Islet of Langerhans (tissue), 1 donor: ENCODE results near the gene HLTF.

Experiments used
- FAIRE-seq: peaks from one replicate; lab custom pipeline; 2011; peaks lifted over from hg19 to GRCh38; lab: Jason Lieb, UNC

The HLTF gene

DNA sequence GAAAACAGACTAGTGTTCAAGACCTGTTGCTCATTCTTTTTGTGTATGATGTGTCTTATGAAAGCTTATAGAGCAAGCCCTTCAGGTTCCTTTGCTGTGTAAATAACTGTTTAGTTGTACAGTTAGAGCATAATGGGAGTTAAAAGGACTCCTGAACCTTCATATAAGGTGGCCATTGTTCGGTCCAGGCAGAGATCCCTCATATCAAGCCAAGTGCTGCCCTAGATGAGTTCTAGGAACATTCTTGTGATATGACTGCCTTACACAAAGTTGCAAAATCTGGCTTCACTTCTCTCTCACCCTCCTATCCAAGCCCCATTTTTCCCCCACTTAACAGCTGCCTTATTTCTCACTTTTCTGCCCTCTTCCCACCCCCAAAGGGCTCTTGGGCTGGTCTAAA, 68.1 kb downstream of the HLTF start:
- no peak for FAIRE-seq

DNA sequence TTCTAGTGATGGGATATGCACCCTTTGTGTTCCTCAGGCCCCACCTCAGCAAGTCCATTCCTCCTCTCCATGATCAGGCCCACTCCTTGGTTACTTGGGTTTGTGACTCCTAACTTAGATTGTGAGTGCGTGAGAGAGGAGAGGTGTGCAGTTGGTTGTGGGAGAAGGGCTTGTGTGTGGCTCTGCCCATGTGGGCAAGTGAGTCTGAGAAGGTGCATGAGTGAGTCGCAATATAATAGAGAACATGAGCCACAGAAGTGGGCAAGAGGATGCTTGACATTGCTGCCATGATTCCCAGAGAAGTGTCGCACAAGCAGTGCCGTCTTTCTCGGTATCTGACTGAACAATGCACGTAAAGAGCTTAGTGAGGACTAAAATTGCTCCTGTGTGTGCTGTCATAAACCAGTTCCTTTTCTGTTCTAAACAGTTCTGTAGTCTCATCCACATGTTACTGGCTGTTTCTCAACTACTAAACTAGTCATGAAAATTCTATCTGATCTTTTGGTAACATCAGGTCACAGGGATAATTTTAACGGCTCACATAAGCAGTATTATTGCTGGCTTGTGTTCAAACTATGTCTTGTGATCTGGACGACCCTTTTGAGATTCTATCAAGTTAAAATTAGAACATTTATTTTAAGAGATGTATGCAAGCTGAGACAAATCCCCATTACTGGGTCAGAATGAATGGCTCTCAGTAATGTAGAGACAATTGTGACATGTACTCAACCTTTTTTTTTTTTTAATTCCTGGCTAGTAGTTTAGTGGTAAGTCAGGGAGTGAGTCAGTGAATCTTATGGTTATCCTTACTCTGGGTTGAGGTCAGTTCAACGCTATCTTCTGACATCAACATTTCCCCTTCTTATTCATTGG, 69.4 kb downstream of the HLTF start:
- peak; percentile 49 for FAIRE-seq

DNA sequence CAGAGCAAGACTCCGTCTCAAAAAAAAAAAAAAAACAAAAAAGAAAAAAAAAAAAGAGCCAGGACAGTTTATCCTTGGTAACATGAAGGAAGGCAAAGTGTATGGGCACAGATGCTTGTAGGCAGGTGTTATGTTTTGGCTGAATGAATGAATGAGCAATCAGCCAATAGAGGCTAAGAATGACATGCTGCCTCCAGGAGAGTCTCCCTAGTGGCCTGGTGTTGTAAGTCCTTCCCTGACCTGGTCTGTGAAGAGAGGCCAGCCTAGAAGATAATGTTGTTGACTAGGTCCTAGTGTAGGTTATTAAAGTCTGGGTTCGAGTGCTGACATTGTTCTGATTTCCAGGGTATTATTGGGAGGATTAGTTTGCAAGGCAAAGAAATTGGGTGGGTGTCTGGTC, 70.1 kb downstream of the HLTF start:
- no peak for FAIRE-seq

DNA sequence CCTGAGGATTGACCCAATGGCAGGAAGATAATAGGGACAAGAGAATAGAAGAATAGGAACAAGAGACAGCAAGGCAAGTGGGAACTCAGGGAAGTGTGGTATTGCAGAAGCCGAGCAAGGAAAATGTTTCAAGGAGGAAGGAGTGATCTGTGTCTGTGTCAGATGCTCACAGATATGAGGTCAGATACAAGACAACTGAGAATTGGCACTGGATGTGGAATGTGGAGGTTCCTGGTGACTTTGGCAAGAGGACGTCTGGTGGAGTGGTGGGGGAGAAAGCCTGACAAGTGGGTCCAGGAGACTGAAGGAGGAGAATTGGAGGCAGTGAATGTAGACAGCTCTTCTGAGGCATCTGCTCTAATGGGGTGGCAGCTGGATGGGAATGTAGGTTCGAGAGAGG, 70.9 kb downstream of the HLTF start:
- no peak for FAIRE-seq

DNA sequence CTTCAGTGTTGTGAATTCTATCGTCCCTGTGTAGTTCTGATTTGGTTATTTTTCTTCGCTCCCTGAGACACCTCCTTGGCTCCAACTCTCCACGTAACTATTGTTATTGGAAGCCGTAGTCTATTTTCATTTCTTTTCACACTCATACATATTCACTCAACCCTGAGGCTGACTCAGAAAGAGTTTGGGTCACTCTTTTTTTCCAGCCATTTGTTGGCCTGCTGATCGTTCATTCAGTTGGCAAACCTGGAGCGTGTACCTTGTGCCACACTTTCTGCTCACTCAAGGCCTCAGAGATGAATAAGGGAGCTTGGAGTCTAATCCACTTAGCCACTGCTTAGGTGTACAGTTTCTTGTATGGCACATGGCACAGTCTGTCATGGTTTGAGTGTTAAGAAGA, 72.6 kb downstream of the HLTF start:
- FAIRE-seq = no peak

DNA sequence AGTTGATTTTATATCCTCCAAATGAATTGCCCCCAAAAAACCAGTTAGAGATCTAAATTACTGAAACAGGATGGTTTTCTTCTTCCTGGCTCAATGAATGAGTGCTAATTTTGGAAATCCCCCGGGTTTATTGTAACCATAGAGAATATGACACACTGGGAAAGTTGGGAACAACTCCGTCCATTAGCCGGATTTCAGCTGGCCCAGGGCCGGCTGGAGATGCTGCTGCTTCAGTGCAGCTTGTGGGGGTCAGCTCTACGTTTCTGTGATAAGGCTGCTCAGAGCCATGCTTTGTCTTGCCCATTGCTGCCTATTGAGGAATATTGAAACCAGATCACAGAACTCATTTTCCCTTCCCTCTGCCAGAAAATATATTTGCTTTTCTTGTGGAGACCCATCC, 74.7 kb downstream of the HLTF start:
- no peak for FAIRE-seq

DNA sequence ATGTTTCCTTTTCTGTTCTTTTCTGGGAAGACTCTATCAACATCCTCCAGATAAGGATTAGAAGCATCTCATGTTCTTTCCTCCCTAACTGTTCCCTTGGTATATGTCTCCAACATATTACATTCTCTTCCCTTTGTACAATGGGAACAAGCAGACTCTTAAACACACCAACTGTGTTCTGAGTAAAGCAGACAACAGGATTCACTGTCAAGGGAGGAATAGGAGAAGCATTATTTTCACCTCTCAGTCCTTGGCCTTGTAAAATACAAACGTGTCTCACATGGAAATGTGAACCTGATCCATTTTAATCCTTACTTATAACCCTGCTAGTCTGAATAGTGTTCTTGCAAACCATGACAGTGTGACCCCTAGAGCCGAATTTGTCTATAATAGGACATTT, 75.4 kb downstream of the HLTF start:
- FAIRE-seq = no peak

DNA sequence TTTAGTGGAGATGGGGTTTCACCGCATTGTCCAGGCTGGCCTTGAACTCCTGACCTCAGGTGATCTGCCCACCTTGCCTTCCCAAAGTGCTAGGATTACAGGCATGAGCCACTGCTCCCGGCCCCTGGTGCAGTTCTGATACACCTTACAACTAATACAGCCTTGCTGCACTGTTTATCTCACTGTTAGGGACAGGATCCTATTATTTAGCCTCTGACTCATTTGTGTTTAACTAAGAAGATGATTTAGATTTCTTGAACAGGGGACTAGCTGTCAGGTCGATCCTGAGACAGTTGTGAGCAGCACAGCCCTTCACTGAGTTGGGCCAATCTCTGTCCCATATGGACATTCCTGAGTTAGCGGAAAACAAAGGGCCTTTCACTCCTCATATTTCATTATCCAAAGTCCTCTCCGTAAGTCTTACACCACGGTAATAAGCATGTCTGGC, 75.8 kb downstream of the HLTF start:
- no peak for FAIRE-seq

DNA sequence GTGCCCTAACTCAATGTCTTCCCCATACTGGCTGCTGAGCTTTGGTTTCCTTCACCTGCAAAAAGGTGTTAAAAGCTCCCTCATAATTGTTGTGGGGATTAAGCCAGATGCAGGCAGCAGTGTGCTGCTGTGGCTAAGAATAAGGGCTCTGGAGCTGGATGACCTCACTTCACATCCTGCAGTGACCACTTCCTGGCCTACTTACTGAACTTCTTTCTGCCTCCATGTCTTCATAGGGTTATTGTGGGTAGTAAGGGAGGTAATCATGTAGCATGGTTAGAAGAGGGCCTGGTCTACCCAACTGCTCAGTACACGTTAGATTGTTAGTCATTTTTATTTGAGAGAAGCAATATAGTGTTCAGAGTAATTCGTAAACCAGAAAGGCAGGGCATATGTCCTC, 76.6 kb downstream of the HLTF start:
- FAIRE-seq = no peak

DNA sequence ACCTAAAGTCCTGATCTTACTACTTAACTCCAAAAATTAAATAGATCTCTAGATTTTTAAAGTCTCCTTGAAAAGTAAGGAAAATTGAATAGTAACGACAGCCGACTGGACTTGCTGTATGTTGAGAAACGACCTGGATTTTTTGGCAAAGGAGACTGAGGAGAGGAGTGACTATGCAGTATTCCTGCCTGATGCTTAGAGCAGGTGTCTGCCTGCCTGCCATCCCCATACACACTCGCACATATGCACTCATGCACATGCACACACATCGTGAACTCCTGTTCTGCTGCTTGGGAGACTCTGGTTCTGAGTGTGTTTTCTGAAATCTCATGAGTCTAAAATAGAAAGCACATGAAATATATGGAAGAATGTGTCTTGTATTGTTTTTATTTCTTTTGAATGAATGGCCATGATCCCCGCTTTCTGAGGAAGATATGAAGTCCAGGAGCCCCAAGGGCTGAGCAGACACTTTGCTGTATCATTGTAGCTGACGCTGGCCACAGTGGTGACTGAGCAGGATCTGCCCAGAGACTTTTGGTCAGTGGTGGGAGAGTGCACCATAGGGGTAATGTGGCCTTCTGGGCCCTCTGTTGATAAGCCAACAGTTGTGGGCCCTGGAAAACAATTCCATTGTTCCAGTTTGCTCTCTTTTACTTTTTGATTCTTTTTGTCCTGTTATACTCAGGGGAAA, 78.6 kb downstream of the HLTF start:
- FAIRE-seq = no peak

DNA sequence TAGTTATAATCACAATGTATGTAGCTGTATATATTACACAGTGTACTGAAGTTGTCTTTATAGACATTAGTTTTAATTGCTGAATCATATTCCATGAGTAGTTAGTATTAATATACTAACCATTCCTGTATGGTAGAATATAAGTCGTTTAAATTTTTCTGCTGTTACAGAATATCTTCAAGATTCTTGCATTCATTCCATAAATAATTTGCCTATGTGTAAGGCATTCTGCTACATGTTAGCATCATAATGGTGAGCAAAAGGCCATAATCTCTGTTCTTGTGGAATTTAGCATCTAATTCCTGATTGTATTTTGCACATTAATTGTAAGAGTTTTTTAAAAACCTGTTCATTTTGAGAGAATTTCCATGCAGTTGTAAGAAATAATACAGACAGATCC, 80.9 kb downstream of the HLTF start:
- FAIRE-seq = no peak

DNA sequence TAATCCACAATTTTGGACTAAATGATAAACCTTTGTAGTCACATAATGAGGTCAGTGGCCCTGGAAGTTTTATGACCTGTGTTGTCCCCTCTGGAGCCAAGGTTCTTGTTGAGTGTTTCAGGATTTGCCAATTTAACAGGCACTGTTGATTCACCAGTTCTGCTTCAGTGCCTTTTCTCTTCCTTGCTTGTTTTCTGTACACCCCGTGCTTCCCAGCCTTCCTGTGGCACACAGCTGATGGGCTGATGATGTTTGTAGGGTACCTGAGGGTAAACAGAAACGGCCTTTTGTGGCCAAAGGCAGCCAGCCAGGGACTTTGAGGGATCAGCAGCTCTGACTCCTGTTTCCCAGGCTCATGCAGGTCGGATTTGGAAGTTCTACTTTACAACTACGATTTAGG, 81.7 kb downstream of the HLTF start:
- peak; percentile 79 for FAIRE-seq

DNA sequence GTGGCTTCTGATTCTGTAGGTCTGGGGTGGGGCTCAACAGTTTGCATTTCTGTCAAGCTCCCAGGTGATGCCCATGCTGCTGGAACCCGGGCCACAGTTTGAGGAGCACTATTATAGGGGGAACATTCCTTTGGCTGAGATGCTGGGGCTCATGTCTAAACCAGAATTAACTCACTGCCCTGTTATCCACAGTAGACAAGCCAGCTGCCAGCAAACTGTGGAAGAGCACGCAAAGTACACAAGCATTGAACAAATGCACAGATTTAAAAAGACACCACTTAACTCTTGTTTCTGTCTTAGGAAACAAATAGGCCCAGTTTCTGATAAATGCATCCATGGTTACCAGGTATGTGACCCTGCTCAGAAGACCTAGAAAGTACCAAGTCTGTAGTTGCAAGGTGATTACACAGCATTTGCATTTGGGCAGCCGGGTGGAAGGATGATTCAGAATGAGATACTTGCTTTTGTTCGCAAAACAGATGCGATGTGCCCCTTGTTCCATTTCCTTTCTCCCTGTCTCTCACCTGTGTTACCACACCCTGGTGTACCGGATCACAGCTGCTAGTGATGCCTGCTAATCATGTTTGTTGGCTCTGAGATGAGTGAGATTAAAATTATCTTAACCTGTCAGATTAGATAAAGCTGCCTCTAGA, 82.6 kb downstream of the HLTF start:
- FAIRE-seq = peak; percentile 9

DNA sequence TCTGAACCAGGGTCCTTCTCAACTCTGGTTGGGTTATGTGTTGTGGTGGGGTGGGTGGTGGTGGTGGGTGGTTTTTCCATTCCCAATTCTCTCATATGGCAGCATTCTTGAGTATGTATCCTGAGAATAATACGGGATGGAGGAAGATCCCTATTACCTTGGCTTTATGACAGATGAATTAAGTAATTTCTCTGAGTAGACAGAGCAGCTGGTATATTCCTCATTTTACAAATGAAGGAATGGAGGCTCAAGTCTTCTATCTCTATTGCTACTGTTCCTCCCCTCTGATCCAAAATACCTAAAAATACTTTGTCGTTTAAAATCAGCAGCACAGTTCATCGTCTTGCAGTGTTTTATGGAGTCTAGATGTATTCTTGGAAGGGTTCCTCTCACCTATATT, 84.6 kb downstream of the HLTF start:
- no peak for FAIRE-seq

DNA sequence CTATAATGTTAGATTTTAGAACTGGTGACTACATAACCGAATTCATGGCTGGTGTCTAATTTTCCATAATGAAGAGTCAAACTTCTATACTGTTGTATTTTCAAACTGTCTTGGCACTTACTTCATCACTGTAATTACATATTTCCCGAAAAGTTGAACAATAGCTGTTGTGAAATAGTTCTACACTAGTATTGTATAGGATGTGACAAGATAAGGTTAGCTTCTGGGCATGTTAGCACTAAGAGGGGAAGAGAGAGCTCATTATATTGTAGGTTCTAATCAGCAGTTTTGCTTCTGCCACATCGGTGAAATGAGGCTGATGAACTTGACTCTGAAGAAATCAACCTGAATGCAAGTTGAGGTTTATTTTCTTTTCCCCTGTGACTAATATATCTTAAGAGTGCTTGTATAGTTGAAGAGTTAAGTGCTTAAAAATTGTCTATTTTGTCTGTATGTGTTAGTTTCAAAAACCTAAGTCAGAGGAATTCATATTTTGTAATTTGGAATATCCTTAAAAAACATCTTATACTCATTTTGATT, 86.1 kb downstream of the HLTF start:
- peak; percentile 5 for FAIRE-seq

DNA sequence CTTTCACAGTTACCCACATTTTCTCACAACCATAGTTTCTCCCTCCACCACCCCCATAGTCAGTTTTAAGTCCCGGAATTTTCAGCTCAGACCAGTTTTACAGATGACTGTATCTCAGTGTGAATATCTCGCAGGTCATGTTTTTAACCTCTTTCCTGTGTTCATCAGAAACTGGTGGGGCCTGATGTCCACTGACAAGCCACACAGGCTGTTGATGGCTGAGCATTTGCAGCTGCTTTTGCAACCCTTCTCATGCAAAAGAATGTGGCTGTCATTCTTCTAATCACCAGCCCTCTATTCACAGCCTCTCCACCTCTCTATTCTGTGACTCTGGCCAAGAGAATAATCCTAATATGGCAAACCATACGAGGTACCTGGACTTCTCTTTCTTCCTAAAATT, 86.5 kb downstream of the HLTF start:
- FAIRE-seq = no peak

DNA sequence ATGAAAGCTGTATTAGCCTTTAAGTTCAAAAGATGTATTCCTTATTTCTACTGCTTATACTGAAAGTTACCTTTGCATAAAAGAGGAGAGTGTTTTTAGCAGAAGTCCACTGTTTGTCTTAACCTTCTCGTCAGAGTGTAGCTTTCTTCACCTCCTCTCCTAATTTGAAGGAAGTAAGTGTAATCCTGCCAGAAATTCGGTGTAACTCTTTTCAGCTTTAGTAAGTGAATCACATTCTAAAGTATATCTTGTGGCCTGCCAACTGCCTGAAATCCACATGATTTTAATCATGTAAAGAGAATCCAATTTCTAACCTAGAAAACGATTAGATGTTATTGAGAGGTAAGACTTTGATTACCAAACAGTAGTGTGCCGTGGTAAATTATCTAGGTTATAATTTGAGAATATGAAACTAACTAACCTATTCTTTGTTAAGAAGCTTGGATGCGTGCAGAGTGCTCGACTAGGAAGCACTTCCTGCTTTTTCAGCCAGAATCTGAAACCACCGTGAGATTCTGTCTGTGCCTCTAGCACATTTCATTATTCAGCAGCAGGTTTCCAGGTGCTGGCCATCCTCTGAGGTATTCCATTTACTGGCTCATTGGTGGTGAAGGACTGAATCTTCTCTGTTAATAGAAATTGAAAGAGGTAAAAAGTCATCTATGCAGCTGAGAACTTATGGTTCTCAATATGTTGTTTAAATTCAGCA, 87.5 kb downstream of the HLTF start:
- peak; percentile 78 for FAIRE-seq

DNA sequence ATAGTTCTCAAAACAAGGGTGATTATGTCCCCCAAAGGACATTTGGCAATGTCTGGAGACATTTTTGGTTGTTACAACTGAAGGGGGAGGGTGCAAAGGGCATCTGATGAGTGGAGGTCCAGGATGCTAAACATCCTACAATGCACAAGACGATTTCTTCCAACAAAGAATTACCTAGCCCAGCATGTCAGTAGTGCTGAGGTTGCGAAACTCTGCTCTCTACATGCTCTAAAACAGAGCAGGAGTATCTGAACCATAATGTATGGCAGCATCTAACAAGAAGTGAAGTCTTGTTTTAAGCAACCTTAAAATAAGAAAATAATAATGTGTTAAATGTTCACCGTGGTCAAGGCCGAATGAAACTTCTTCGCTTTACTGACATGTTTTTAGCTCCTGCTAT, 88.0 kb downstream of the HLTF start:
- no peak for FAIRE-seq

DNA sequence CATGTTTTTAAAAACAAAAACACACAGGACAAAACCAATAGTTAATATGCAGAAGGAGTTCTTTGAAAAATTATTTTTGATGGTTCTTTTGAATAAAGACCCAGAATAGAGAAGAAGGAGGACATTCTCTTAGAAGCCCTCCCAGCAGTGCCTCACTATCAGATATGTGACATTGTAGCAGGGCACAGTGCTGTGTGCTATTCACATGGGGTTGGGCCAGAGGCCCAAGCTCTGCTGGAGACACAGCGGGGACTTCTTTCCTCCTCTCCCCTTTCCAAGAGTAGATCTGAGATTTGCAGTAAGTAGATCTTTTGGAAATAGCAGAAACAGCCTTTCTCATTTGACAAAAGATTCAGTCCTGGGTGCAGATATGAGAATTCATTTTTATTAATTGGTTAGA, 88.7 kb downstream of the HLTF start:
- no peak for FAIRE-seq

DNA sequence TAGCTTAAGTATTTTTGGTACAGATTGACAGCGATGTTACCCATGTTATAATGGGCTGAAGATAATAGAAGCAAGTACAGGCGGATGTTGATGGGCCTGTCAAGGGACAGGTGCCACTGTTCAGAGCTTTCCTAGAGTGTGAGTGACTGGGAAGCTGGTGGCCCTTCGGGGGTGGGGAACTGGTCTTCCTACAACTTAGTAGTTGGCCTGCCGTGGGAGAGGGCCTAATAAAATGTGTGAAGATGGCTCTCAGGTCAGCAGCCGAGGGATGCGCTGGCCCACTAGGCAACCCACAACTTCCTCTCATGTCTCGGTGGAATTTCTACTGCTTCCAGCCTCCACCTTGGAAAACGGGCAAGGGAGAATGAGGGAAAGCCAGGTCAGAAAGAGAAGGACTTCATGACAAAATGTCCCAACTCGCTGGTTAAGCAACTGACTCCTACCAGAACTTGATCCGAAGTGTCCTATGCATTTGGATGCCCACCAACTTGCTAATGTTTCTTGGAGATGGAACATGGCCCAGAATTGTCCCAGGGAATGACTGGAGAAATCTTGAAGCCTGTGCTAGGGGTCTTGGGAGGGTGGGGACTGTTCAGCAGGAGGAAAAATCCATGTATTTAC, 93.6 kb downstream of the HLTF start:
- no peak for FAIRE-seq

DNA sequence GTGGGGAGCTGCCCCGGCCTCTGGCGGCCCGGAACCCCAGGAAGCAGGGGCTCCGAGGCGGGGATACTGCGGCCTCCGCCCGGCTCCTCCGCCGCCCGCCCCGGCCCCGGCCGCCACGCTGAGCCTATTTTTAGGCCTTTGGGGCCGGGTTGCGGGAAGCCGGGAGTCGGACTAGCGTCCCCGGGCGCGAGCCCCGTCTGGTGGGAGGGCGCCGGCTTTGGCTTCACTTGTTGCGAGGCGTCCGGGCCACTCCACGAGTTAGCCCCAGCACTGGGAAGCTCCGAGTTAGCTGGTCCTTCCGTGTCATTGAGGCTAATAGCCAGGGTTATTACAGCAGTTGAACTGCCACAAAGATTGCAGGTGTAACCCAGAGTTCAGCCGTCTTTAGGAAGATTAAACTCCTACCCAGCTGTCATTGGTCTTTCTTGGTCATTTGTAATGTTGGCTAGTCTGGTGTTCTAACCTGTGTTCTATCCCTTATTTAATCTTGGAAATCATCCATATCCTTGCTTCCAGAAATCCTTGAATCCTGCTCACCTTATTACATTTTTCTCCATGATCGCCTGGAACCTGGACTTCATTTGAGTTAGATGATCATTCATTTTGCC, 94.2 kb downstream of the HLTF start:
- peak; percentile 66 for FAIRE-seq
